Measurements from ENCODE around the gene LRRC9.

DNA sequence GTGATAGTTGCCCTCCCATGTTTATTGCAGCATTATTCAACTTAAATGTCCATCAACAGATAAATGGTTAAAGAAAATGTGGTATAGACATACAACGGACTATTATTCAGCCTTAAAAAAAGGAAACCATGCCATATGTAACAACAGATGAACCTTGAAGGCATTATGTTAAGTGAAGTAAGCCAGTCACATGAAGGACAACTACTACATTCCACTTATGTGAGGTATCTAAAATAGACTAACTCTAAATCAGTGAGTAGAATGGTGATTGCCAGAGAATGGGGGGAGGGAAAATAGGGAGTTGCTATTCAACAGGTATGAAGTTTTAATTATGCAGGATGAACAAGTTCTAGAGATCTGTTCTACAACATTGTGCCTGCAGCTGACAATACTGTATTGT lies 181.8 kb downstream of the LRRC9 start:
- TF ChIP-seq, protein P1, sequence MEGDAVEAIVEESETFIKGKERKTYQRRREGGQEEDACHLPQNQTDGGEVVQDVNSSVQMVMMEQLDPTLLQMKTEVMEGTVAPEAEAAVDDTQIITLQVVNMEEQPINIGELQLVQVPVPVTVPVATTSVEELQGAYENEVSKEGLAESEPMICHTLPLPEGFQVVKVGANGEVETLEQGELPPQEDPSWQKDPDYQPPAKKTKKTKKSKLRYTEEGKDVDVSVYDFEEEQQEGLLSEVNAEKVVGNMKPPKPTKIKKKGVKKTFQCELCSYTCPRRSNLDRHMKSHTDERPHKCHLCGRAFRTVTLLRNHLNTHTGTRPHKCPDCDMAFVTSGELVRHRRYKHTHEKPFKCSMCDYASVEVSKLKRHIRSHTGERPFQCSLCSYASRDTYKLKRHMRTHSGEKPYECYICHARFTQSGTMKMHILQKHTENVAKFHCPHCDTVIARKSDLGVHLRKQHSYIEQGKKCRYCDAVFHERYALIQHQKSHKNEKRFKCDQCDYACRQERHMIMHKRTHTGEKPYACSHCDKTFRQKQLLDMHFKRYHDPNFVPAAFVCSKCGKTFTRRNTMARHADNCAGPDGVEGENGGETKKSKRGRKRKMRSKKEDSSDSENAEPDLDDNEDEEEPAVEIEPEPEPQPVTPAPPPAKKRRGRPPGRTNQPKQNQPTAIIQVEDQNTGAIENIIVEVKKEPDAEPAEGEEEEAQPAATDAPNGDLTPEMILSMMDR (IDR thresholded peaks at IDR 0.05) = no peak
- TF ChIP-seq POLR2A (IDR thresholded peaks at IDR 0.05) = no peak

Data from heart left ventricle (tissue), 13 donors.